ENCODE data around the gene AKR1E2.

- TF ChIP-seq, protein P1, sequence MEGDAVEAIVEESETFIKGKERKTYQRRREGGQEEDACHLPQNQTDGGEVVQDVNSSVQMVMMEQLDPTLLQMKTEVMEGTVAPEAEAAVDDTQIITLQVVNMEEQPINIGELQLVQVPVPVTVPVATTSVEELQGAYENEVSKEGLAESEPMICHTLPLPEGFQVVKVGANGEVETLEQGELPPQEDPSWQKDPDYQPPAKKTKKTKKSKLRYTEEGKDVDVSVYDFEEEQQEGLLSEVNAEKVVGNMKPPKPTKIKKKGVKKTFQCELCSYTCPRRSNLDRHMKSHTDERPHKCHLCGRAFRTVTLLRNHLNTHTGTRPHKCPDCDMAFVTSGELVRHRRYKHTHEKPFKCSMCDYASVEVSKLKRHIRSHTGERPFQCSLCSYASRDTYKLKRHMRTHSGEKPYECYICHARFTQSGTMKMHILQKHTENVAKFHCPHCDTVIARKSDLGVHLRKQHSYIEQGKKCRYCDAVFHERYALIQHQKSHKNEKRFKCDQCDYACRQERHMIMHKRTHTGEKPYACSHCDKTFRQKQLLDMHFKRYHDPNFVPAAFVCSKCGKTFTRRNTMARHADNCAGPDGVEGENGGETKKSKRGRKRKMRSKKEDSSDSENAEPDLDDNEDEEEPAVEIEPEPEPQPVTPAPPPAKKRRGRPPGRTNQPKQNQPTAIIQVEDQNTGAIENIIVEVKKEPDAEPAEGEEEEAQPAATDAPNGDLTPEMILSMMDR (IDR thresholded peaks at IDR 0.05 in 4 of 5, conservative IDR thresholded peaks at IDR 0.05 in 1 of 5): no peak
- no peak for TF ChIP-seq POLR2A (IDR thresholded peaks at IDR 0.05)
Measured at GRCh38 chr10:4820804-4821401, 5.1 kb upstream of the AKR1E2 start.

Data from gastrocnemius medialis (tissue), 4 donors.